B cell (primary cell): ENCODE results near the gene PTPRO. TPM values are rescaled to one million over a fixed set of nuclear protein-coding genes. Genes with fewer than 3 reads are reported as not detected.

Experiments used
- ATAC-seq: fragments of 200-7000 bp; cut with Tn5 transposase; one replicate; pipeline ENCODE4 v1.10.0; 2021; ENCODE audit warnings: low read depth, mild to moderate bottlenecking, moderate number of reproducible peaks, moderate library complexity
- CTCF ChIA-PET: fragments of 350-600 bp; sonication (Branson Sonifier 250); formaldehyde crosslinking; loops from one replicate; lab custom pipeline; 2021; ENCODE audit warnings: antibody characterized with exemption, inconsistent platforms; lab: Charles Lee
- POLR2A ChIA-PET: fragments of 350-600 bp; sonication (Branson Sonifier 250); formaldehyde crosslinking; loops from one replicate; lab custom pipeline; 2021; ENCODE audit warnings: antibody characterized with exemption; lab: Charles Lee
- DNase-seq: peaks from one replicate; pipeline ENCODE4 v3.0.0; 2013
- H2AFZ ChIP-seq: 2 replicates; pipeline ENCODE4 v1.6.1; 2012; ENCODE audit warnings: mild to moderate bottlenecking, low read depth, low read length; ENCODE audit not compliant: insufficient read depth, poor library complexity, severe bottlenecking
- H3K27ac ChIP-seq, 2 donors: 1 replicate in 1 of 2; 2 replicates in 1 of 2; pipeline ENCODE4 v1.5.1; 2012 to 2013; ENCODE audit warnings: low read length in 2 of 2, mild to moderate bottlenecking in 2 of 2, moderate library complexity in 1 of 2
- H3K27me3 ChIP-seq, 4 experiments: fragments of 200-600 bp in 1 of 4; sonication (generic) in 1 of 4; replicated peaks in 1 of 4; 1 replicate in 2 of 4; 2 replicates in 2 of 4; pipeline versions ENCODE4 v1.6.1 to v1.7.0; 2013 to 2016; ENCODE audit warnings: low read length in 3 of 4, mild to moderate bottlenecking in 2 of 4, mixed read lengths in 1 of 4, moderate library complexity in 1 of 4; ENCODE audit not compliant: insufficient read depth in 4 of 4, control insufficient read depth in 3 of 4; ENCODE audit errors: control extremely low read depth in 1 of 4
- H3K36me3 ChIP-seq, 2 experiments: replicated peaks in 1 of 2; 1 replicate in 1 of 2; 2 replicates in 1 of 2; pipeline versions ENCODE4 v1.6.1 to v1.7.1; 2013; ENCODE audit warnings: low read length in 1 of 2; ENCODE audit not compliant: insufficient read depth in 2 of 2, control insufficient read depth in 1 of 2; ENCODE audit errors: control extremely low read depth in 1 of 2, extremely low read depth in 1 of 2
- H3K4me1 ChIP-seq, 2 donors: fragments of 200-600 bp in 1 of 2; sonication (generic) in 1 of 2; 1 replicate in 1 of 2; 2 replicates in 1 of 2; pipeline versions ENCODE4 v1.5.1 to v1.6.1; 2013 to 2017; ENCODE audit warnings: low read length in 2 of 2; ENCODE audit not compliant: control insufficient read depth in 2 of 2, insufficient read depth in 2 of 2
- H3K4me2 ChIP-seq: replicated peaks from 2 replicates; pipeline ENCODE3; 2012; ENCODE audit warnings: mild to moderate bottlenecking, low read depth, low read length; ENCODE audit not compliant: poor library complexity, severe bottlenecking
- H3K4me3 ChIP-seq, 5 experiments: fragments of 200-600 bp in 1 of 5; sonication (generic) in 1 of 5; 1 replicate in 3 of 5; 2 replicates in 2 of 5; pipeline versions ENCODE4 v1.5.1 to v1.7.0; 2011 to 2016; ENCODE audit warnings: low read length in 4 of 5, mild to moderate bottlenecking in 4 of 5, low read depth in 2 of 5, control low read depth in 1 of 5, moderate library complexity in 1 of 5; ENCODE audit not compliant: insufficient read depth in 1 of 5; ENCODE audit errors: control extremely low read depth in 1 of 5, extremely low read depth in 1 of 5
- H3K79me2 ChIP-seq: fragments of 200-600 bp; sonication (generic); one replicate; pipeline ENCODE4 v1.6.0; 2016; ENCODE audit warnings: low read length; ENCODE audit not compliant: control insufficient read depth, insufficient read depth
- H3K9ac ChIP-seq: fragments of 200-600 bp; sonication (generic); 2 replicates; pipeline ENCODE4 v1.6.1; 2017; ENCODE audit warnings: mild to moderate bottlenecking, low read length, moderate library complexity
- H3K9me3 ChIP-seq, 3 donors: one replicate each; pipeline versions ENCODE4 v1.6.1 to v1.7.1; 2013; ENCODE audit warnings: low read length in 2 of 3; ENCODE audit not compliant: control insufficient read depth in 2 of 3, insufficient read depth in 1 of 3; ENCODE audit errors: control extremely low read depth in 1 of 3
- H4K20me1 ChIP-seq: 2 replicates; pipeline ENCODE4 v1.6.0; 2012; ENCODE audit warnings: mild to moderate bottlenecking, low read length; ENCODE audit not compliant: insufficient read depth, control insufficient read depth, poor library complexity, severe bottlenecking
- H3K27ac Mint-ChIP-seq: one replicate; pipeline ENCODE4 v1.8.0; 2021; ENCODE audit warnings: mixed read lengths
- H3K27me3 Mint-ChIP-seq: one replicate; pipeline ENCODE4 v1.8.0; 2021; ENCODE audit warnings: mixed read lengths
- H3K4me1 Mint-ChIP-seq: one replicate; pipeline ENCODE4 v1.8.0; 2021; ENCODE audit warnings: mixed read lengths
- H3K4me3 Mint-ChIP-seq: one replicate; pipeline ENCODE4 v1.8.0; 2021; ENCODE audit warnings: mixed read lengths
- H3K9me3 Mint-ChIP-seq: one replicate; pipeline ENCODE4 v1.8.0; 2022; ENCODE audit warnings: mixed read lengths; ENCODE audit not compliant: insufficient read depth
- EZH2 ChIP-seq: IDR thresholded peaks from 2 replicates; pipeline ENCODE4 v1.6.1; 2012; ENCODE audit warnings: borderline replicate concordance, low read depth, mild to moderate bottlenecking, moderate library complexity, low read length; ENCODE audit not compliant: insufficient read depth, poor library complexity, severe bottlenecking
- WGBS: methylation state at CpG from one replicate; pipeline ENCODE4 v1.1.5; 2013; ENCODE audit warnings: missing lambda C conversion rate; ENCODE audit not compliant: insufficient coverage; 5-methylcytosine and 5-hydroxymethylcytosine counted together
- intact Hi-C: fragments of 100-400 bp; cut with micrococcal nuclease; formaldehyde crosslinking; loops from one replicate; pipeline ENCODE4 v1.10.0; 2022
- polyA plus RNA-seq: library from polyadenylated mRNA; depleted of rRNA; stranded (reverse); fragments of >200 nt; gene quantifications from 2 replicates; pipeline ENCODE4 v1.2.3, GENCODE V29; 2012
- total RNA-seq, 2 donors: library from RNA; stranded (reverse); fragments of 120-200 nt in 1 of 2; gene quantifications; 1 replicate in 1 of 2; 2 replicates in 1 of 2; pipeline versions ENCODE4 v1.2.3 to v1.2.4, GENCODE V29; 2013 to 2022
- TF ChIP-seq, protein P1 (sequence below): fragments of 200-600 bp; IDR thresholded peaks from one replicate; pipeline ENCODE4 v1.8.0; 2022; ENCODE audit warnings: antibody characterized with exemption, mild to moderate bottlenecking

The PTPRO gene
- total and polyA plus RNA-seq, 2 donors (not counting 1 experiment from before 2014, with no cell fraction given) = 23.1 to 23.6 TPM

DNA sequence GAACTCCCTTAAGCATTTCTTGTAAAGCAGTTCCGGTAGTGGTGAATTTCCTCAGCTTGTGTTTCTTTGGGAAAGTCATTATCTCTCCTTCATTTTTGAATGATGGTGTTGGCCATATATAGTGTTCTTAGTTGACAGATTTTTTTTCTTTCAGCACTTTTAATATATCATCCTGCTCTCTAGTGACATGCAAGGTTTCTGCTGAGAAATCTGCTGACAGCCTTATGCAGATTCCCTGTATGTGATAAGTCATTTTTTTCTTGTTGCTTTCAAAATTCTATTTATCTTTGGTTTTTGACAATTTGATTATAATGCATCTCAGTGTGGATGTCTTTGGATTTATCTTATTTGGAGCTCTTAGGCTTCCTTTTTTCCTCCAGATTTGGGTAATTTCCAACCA, 135.7 kb downstream of the PTPRO start:
- no peaks in the 10 kb centered on the region for H3K4me1 Mint-ChIP-seq
- TF ChIP-seq, protein P1, sequence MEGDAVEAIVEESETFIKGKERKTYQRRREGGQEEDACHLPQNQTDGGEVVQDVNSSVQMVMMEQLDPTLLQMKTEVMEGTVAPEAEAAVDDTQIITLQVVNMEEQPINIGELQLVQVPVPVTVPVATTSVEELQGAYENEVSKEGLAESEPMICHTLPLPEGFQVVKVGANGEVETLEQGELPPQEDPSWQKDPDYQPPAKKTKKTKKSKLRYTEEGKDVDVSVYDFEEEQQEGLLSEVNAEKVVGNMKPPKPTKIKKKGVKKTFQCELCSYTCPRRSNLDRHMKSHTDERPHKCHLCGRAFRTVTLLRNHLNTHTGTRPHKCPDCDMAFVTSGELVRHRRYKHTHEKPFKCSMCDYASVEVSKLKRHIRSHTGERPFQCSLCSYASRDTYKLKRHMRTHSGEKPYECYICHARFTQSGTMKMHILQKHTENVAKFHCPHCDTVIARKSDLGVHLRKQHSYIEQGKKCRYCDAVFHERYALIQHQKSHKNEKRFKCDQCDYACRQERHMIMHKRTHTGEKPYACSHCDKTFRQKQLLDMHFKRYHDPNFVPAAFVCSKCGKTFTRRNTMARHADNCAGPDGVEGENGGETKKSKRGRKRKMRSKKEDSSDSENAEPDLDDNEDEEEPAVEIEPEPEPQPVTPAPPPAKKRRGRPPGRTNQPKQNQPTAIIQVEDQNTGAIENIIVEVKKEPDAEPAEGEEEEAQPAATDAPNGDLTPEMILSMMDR = no peak
- TF ChIP-seq EZH2 = no peak
- Histone ChIP-seq H3K9me3 (peaks cover 2 to 15% (median 3%) of the 10 kb centered on the region in 3 donors), H3K4me2 (no peak overlapping the region), H3K27me3 (no peaks in the 10 kb centered on the region), H3K79me2 (no peaks in the 10 kb centered on the region), H2AFZ (no peak overlapping the region), H3K36me3 (no peaks in the 10 kb centered on the region), H3K4me1 (no peaks in the 10 kb centered on the region), H3K9ac (no peak overlapping the region), H3K4me3 (no peak overlapping the region), H3K27ac (no peak overlapping the region), H4K20me1 (no peaks in the 10 kb centered on the region)
- H3K27ac Mint-ChIP-seq = no peak overlapping the region
- no peak for ATAC-seq
- WGBS = no CpG with 5 or more reads among the region's 1 CpG
- CTCF ChIA-PET = interaction anchor here (0.6 kb wide), 1 partner anchor 70 kb away, joined by 3 read pairs; no protein-coding TSS in a partner anchor
- no peak overlapping the region for H3K4me3 Mint-ChIP-seq
- POLR2A ChIA-PET = no interaction called here
- H3K27me3 Mint-ChIP-seq = peaks cover 2% of the 10 kb centered on the region
- intact Hi-C loops = no loop called here
- no peak for DNase-seq
- H3K9me3 Mint-ChIP-seq = peaks cover 18% of the 10 kb centered on the region

DNA sequence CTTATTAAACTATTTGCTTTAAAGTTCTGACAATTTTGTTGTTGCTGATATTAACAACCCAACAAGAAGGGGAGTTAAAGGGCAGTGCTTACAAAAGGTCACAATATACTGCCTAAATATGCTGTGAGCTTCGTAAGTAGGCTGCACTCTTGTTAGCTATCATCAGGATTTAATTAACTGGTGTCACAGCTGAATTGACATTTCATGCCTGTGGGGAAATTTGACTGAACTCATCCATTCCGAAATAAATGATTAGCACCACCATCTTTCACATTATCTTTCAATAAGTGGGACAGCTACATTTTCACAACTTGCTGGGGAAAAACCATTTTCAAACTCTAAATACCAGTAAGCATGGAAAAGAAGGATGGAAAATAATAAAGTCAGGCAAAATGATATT, 146.6 kb downstream of the PTPRO start:
- Histone ChIP-seq H3K79me2 (no peaks in the 10 kb centered on the region), H3K9ac (no peak overlapping the region), H3K4me1 (no peaks in the 10 kb centered on the region), H4K20me1 (no peaks in the 10 kb centered on the region), H3K9me3 (no peaks in the 10 kb centered on the region), H3K4me3 (no peak overlapping the region), H3K27me3 (peaks cover 0 to 10% (median 0%) of the 10 kb centered on the region in 4 experiments), H3K27ac (no peak overlapping the region), H3K36me3 (no peaks in the 10 kb centered on the region), H3K4me2 (no peak overlapping the region), H2AFZ (no peak overlapping the region)
- no peaks in the 10 kb centered on the region for H3K4me1 Mint-ChIP-seq
- intact Hi-C loops = no loop called here
- no peaks in the 10 kb centered on the region for H3K9me3 Mint-ChIP-seq
- ATAC-seq (no peak), DNase-seq (no peak)
- H3K27ac Mint-ChIP-seq = no peak overlapping the region
- POLR2A ChIA-PET = no interaction called here
- H3K27me3 Mint-ChIP-seq = peaks cover 41% of the 10 kb centered on the region
- CTCF ChIA-PET = no interaction called here
- no CpG with 5 or more reads among the region's 2 CpGs for WGBS
- TF ChIP-seq, protein P1 = no peak
- no peak for TF ChIP-seq EZH2
- no peak overlapping the region for H3K4me3 Mint-ChIP-seq
